Loucy (cell line): Measurements from ENCODE around the gene STIMATE.

Experiments
- H2AFZ ChIP-seq: fragments of 200-600 bp; sonication (generic); 2 replicates; pipeline ENCODE4 v1.6.0; 2016; ENCODE audit warnings: antibody characterized with exemption, mild to moderate bottlenecking, low read length, moderate library complexity
- H3F3A ChIP-seq: fragments of 200-600 bp; 2 replicates; pipeline ENCODE4 v1.6.0; 2016; ENCODE audit warnings: antibody characterized with exemption, low read depth, mild to moderate bottlenecking
- H3K27me3 ChIP-seq: fragments of 200-600 bp; sonication (generic); 2 replicates; pipeline ENCODE4 v1.6.1; 2014; ENCODE audit warnings: low read length, mild to moderate bottlenecking; ENCODE audit not compliant: insufficient read depth, poor library complexity, severe bottlenecking
- H3K36me3 ChIP-seq: fragments of 200-600 bp; sonication (generic); 2 replicates; pipeline ENCODE4 v1.6.1; 2016; ENCODE audit warnings: low read length; ENCODE audit not compliant: insufficient read depth
- H3K4me1 ChIP-seq: fragments of 200-600 bp; sonication (generic); 2 replicates; pipeline ENCODE4 v1.5.1; 2014; ENCODE audit warnings: low read length, mild to moderate bottlenecking; ENCODE audit not compliant: insufficient read depth, poor library complexity, severe bottlenecking
- H3K4me2 ChIP-seq: fragments of 200-600 bp; sonication (generic); 2 replicates; pipeline ENCODE4 v1.6.0; 2014; ENCODE audit warnings: antibody characterized with exemption, low read length, low read depth, mild to moderate bottlenecking; ENCODE audit not compliant: poor library complexity, severe bottlenecking
- H3K4me3 ChIP-seq: fragments of 200-600 bp; sonication (generic); 2 replicates; pipeline ENCODE4 v1.5.1; 2014; ENCODE audit warnings: low read length, mild to moderate bottlenecking, mixed read lengths; ENCODE audit not compliant: poor library complexity, severe bottlenecking
- H3K79me2 ChIP-seq: fragments of 200-600 bp; sonication (generic); 2 replicates; pipeline ENCODE4 v1.6.1; 2014; ENCODE audit warnings: low read length; ENCODE audit not compliant: insufficient read depth
- H3K9ac ChIP-seq: fragments of 200-600 bp; sonication (generic); 2 replicates; pipeline ENCODE4 v1.6.0; 2014; ENCODE audit warnings: mild to moderate bottlenecking, low read depth, low read length, moderate library complexity; ENCODE audit not compliant: poor library complexity, severe bottlenecking
- H3K9me2 ChIP-seq: fragments of 200-600 bp; sonication (generic); replicated peaks from 2 replicates; pipeline ENCODE4 v1.6.1; 2016; ENCODE audit warnings: low read depth, low read length, mixed read lengths
- H3K9me3 ChIP-seq: fragments of 200-600 bp; sonication (generic); 2 replicates; pipeline ENCODE4 v1.6.1; 2014; ENCODE audit warnings: mild to moderate bottlenecking, antibody characterized with exemption, low read length, low read depth; ENCODE audit not compliant: insufficient read depth
- H4K20me1 ChIP-seq: fragments of 200-600 bp; sonication (generic); 2 replicates; pipeline ENCODE4 v1.6.0; 2014; ENCODE audit warnings: antibody characterized with exemption, low read length, mild to moderate bottlenecking; ENCODE audit not compliant: insufficient read depth, poor library complexity, severe bottlenecking
- CTCF ChIP-seq: fragments of 200-600 bp; sonication (generic); conservative IDR thresholded peaks from 2 replicates; pipeline ENCODE4 v1.5.1; 2014; ENCODE audit warnings: mild to moderate bottlenecking, antibody characterized with exemption, low read length
- EZH2phosphoT487 ChIP-seq: fragments of 200-600 bp; IDR thresholded peaks from 2 replicates; pipeline ENCODE4 v1.6.1; 2018; ENCODE audit warnings: antibody characterized with exemption, mild to moderate bottlenecking, moderate library complexity, borderline replicate concordance

The STIMATE gene

DNA sequence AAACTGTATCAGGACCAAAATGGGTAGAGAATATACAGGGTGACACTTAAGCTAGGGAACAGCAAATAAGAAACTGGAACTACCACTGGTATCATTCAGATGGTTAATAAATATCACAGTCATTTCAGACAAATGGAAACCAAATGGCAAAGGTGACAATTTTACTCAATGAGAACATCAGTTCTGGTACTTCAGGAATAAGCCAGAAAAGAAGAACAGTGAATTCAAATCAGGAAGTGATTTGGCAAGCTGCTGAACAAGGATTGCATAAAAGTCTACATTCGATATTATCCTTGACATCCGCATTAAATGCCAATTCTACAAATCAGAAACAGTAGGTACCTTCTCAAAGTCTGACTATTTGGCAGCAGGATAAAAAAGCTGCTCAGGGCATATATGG, 23.5 kb upstream of the STIMATE start:
- peaks cover 18% of the 10 kb centered on the region for H3K4me1 ChIP-seq
- H2AFZ ChIP-seq, result no peak overlapping the region
- no peaks in the 10 kb centered on the region for H3K79me2 ChIP-seq
- H3K36me3 ChIP-seq, result peaks cover 28% of the 10 kb centered on the region; the same call in 1 of the 2 replicates
- no peaks in the 10 kb centered on the region for H4K20me1 ChIP-seq
- no peaks in the 10 kb centered on the region for H3K9me3 ChIP-seq
- no peaks in the 10 kb centered on the region for H3K27me3 ChIP-seq
- H3K4me3 ChIP-seq, result no peak overlapping the region
- H3K9me2 ChIP-seq, result no peaks in the 10 kb centered on the region
- H3K4me2 ChIP-seq, result no peak overlapping the region
- no peak overlapping the region for H3K9ac ChIP-seq
- H3F3A ChIP-seq, result no peaks in the 10 kb centered on the region
- TF ChIP-seq CTCF (no peak), EZH2phosphoT487 (no peak)

- Histone ChIP-seq H3K9me3 (no peaks in the 10 kb centered on the region), H3K27me3 (no peaks in the 10 kb centered on the region), H3K4me2 (no peak overlapping the region), H3K4me1 (peaks cover 8% of the 10 kb centered on the region), H3K36me3 (peaks cover 34% of the 10 kb centered on the region; the same call in 1 of the 2 replicates), H3K9me2 (no peaks in the 10 kb centered on the region), H2AFZ (no peak overlapping the region), H3K79me2 (no peaks in the 10 kb centered on the region), H4K20me1 (no peaks in the 10 kb centered on the region), H3F3A (no peaks in the 10 kb centered on the region), H3K4me3 (no peak overlapping the region), H3K9ac (no peak overlapping the region)
- no peak for TF ChIP-seq EZH2phosphoT487
- no peak for TF ChIP-seq CTCF
These were observed 19.7 kb upstream of the STIMATE start for GRCh38 chr3:52917044-52917443.

- Histone ChIP-seq H3F3A (no peaks in the 10 kb centered on the region), H3K4me2 (no peak overlapping the region), H3K9me3 (no peaks in the 10 kb centered on the region), H3K9me2 (no peaks in the 10 kb centered on the region), H4K20me1 (no peaks in the 10 kb centered on the region), H3K4me3 (no peak overlapping the region), H3K79me2 (no peaks in the 10 kb centered on the region), H3K36me3 (peaks cover 28% of the 10 kb centered on the region; the same call in 1 of the 2 replicates), H3K4me1 (no peaks in the 10 kb centered on the region), H3K9ac (no peak overlapping the region), H3K27me3 (no peaks in the 10 kb centered on the region), H2AFZ (no peak overlapping the region)
- TF ChIP-seq EZH2phosphoT487 (no peak), CTCF (no peak)
These were observed 17.9 kb upstream of the STIMATE start for GRCh38 chr3:52915294-52915693.
